RWPE2 (cell line): ENCODE results near the gene ENOX2.
"Not testable (repeated sequence)": the region's sequence is repeated elsewhere in the genome, so short reads cannot be mapped to it uniquely, and the experiment has no call there.

ENCODE experiments used
- ATAC-seq: fragments of 200-7000 bp; cut with Tn5 transposase; 3 replicates; pipeline ENCODE4 v1.9.1; 2021; ENCODE audit warnings: low read depth
- DNase-seq: peaks from one replicate; pipeline ENCODE4 v3.0.0-alpha.2; 2020; ENCODE audit warnings: low spot score
- H3K27ac ChIP-seq: fragments of 450-650 bp; 2 replicates; pipeline ENCODE4 v1.5.1; 2017; ENCODE audit warnings: mild to moderate bottlenecking; ENCODE audit not compliant: poor library complexity, severe bottlenecking
- H3K27me3 ChIP-seq: fragments of 250-450 bp; sonication (Bioruptor Pico); 2 replicates; pipeline ENCODE4 v1.5.1; 2021; ENCODE audit warnings: mild to moderate bottlenecking, moderate library complexity; ENCODE audit not compliant: insufficient read depth, poor library complexity, severe bottlenecking
- H3K36me3 ChIP-seq: fragments of 250-450 bp; sonication (Bioruptor Pico); 2 replicates; pipeline ENCODE4 v1.5.1; 2020; ENCODE audit warnings: low read depth, mild to moderate bottlenecking, moderate library complexity
- H3K4me1 ChIP-seq: fragments of 250-450 bp; sonication (Bioruptor Pico); 2 replicates; pipeline ENCODE4 v1.5.1; 2021; ENCODE audit warnings: mild to moderate bottlenecking, moderate library complexity; ENCODE audit not compliant: insufficient read depth, poor library complexity, severe bottlenecking
- H3K4me3 ChIP-seq: fragments of 250-450 bp; sonication (Bioruptor Pico); 2 replicates; pipeline ENCODE4 v1.5.1; 2021; ENCODE audit warnings: mild to moderate bottlenecking, moderate library complexity; ENCODE audit not compliant: severe bottlenecking
- H3K9me3 ChIP-seq: fragments of 250-450 bp; sonication (Bioruptor Pico); 2 replicates; pipeline ENCODE4 v1.5.1; 2021; ENCODE audit warnings: mild to moderate bottlenecking, moderate library complexity; ENCODE audit not compliant: severe bottlenecking
- TF ChIP-seq, protein P1 (sequence below): fragments of 450-650 bp; IDR thresholded peaks from one replicate; pipeline ENCODE4 v1.5.1; 2017; ENCODE audit warnings: mild to moderate bottlenecking, moderate library complexity; ENCODE audit not compliant: poor library complexity, severe bottlenecking

ENOX2 gene

DNA sequence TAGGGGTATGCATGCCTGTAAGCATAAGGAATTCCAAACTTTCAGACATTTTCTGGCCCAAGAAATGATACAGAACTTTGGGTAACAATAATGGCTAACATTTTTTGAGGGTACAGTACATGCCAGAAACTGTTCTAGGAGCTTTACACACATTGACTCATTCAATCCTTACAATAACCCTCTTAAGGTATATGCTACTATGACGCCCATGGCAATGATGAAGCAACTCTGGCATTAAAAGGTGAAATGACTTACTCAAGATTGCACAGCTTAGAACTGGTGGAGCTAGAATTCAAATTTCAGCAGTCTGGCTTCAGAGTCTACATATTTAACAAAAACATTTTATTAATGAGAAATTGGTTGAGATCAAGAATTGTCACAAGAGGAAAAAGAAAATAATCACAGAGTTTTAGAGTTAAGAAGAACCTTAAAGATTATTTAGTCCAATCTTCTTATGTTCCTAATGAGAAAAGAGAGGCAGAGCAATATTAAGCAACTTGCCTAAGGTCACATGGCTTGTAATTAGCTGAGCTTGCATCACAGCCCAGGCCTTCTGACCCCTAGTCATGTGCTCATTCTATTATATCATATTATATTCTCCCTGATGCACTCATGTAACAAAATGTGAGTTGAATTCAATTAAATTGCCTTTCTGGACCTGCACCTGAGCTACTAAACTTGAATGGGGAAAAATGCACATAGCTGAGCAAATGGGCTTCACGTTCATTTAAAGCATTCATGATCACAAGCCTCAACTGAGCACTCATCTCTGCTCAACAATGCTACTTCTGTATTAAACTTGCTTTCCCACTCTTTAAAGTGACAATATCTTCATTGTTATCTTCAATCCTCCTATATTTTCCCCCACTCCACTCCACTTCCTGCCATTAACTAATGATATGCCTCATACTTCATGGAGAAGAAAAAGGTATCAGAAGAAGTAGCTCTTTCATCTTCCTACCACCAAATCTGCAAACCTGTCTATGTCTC lies 73.2 kb downstream of the ENOX2 start:
- Histone ChIP-seq H3K27me3 (no peaks in the 10 kb centered on the region), H3K36me3 (no peaks in the 10 kb centered on the region), H3K4me1 (peaks cover 15% of the 10 kb centered on the region), H3K4me3 (no peak overlapping the region), H3K9me3 (no peaks in the 10 kb centered on the region), H3K27ac (peak overlapping the region; percentile 54)
- TF ChIP-seq, protein P1, sequence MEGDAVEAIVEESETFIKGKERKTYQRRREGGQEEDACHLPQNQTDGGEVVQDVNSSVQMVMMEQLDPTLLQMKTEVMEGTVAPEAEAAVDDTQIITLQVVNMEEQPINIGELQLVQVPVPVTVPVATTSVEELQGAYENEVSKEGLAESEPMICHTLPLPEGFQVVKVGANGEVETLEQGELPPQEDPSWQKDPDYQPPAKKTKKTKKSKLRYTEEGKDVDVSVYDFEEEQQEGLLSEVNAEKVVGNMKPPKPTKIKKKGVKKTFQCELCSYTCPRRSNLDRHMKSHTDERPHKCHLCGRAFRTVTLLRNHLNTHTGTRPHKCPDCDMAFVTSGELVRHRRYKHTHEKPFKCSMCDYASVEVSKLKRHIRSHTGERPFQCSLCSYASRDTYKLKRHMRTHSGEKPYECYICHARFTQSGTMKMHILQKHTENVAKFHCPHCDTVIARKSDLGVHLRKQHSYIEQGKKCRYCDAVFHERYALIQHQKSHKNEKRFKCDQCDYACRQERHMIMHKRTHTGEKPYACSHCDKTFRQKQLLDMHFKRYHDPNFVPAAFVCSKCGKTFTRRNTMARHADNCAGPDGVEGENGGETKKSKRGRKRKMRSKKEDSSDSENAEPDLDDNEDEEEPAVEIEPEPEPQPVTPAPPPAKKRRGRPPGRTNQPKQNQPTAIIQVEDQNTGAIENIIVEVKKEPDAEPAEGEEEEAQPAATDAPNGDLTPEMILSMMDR = no peak
- ATAC-seq = peak; percentile 80
- no peak for DNase-seq

DNA sequence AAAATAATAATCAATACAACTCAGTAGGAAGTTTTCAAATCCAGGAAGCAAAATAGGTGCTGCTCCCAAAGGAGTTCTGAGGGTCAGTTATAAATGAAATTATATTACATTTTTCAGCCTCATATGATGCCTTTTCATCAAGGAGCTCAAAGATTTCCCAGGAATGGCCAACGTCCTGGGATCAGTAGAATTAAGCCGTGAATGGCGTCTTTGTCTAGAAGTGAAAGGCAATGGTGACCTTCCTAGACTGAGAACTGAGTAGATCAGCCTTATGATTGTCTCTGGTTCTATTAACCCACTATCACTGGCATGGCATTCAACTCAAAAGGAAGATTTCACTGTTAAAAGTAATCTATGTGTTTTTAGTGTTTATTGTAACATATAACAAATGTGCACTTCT lies 74.4 kb downstream of the ENOX2 start:
- TF ChIP-seq, protein P1 = no peak
- Histone ChIP-seq H3K4me3 (no peak overlapping the region), H3K36me3 (no peaks in the 10 kb centered on the region), H3K9me3 (no peaks in the 10 kb centered on the region), H3K27ac (peak overlapping the region; percentile 54), H3K4me1 (peaks cover 15% of the 10 kb centered on the region), H3K27me3 (no peaks in the 10 kb centered on the region)
- DNase-seq = no peak
- ATAC-seq = no peak

- Histone ChIP-seq H3K9me3 (no peaks in the 10 kb centered on the region), H3K4me1 (peaks cover 15% of the 10 kb centered on the region), H3K27ac (no peak overlapping the region), H3K36me3 (no peaks in the 10 kb centered on the region), H3K4me3 (no peak overlapping the region), H3K27me3 (no peaks in the 10 kb centered on the region)
- DNase-seq (no peak), ATAC-seq (no peak)
- TF ChIP-seq, protein P1 = no peak
These were observed 75.4 kb downstream of the ENOX2 start for GRCh38 chrX:130827648-130828047.

GRCh38 chrX:130826249-130826648 lies 76.8 kb downstream of the ENOX2 start:
- peaks cover 15% of the 10 kb centered on the region for H3K4me1 ChIP-seq
- TF ChIP-seq, protein P1 = no peak
- no peak for DNase-seq
- no peaks in the 10 kb centered on the region for H3K36me3 ChIP-seq
- no peak overlapping the region for H3K4me3 ChIP-seq
- no peak overlapping the region for H3K27ac ChIP-seq
- no peaks in the 10 kb centered on the region for H3K27me3 ChIP-seq
- H3K9me3 ChIP-seq = no peaks in the 10 kb centered on the region
- no peak for ATAC-seq

- peaks cover 15% of the 10 kb centered on the region for H3K4me1 ChIP-seq
- DNase-seq = no peak
- H3K27ac ChIP-seq = no peak overlapping the region
- H3K27me3 ChIP-seq = no peaks in the 10 kb centered on the region
- no peaks in the 10 kb centered on the region for H3K36me3 ChIP-seq
- ATAC-seq = no peak
- TF ChIP-seq, protein P1 = no peak
- no peaks in the 10 kb centered on the region for H3K9me3 ChIP-seq
- H3K4me3 ChIP-seq = no peak overlapping the region
These were observed 77.5 kb downstream of the ENOX2 start for GRCh38 chrX:130825525-130825924.

DNA sequence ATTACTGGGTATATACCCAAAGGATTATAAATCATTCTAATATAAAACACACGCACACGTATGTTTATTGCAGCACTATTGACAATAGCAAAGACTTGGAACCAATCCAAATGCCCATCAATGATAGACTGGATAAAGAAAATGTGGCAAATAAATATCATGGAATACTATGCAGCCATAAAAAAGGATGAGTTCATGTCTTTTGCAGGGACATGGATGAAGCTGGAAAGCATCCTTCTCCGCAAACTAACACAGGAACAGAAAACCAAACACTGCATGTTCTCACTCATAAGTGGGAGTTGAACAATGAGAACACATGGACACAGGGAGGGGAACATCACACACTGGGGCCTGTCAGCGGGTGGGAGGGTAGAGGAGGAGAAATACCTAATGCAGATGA lies 83.6 kb downstream of the ENOX2 start:
- H3K4me3 ChIP-seq, H3K4me1 ChIP-seq, ATAC-seq, H3K36me3 ChIP-seq, H3K27me3 ChIP-seq, DNase-seq, H3K9me3 ChIP-seq, H3K27ac ChIP-seq: not testable (repeated sequence)

DNA sequence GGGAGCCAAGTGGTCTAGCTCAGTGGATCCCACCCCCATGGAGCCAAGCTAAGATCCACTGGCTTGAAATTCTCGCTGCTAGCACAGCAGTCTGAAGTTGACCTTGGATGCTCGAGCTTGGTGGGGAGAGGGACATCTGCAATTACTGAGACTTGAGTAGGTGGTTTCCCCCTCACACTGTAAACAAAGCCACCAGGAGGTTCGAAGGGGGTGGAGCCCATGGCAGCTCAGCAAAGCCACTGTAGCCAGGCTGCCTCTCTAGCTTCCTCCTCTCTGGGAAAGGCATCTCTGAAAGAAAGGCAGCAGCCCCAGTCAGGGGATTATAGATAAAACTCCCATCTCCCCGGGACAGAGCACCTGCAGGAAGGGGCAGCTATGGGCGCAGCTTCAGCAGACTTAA lies 89.1 kb downstream of the ENOX2 start:
- H3K9me3 ChIP-seq, H3K4me1 ChIP-seq, H3K27ac ChIP-seq, H3K4me3 ChIP-seq, H3K27me3 ChIP-seq, ATAC-seq, DNase-seq, H3K36me3 ChIP-seq: not testable (repeated sequence)
